Activated naive CD8-positive, alpha-beta T cell treated with anti-CD3 and anti-CD28 coated beads for 36 hours (primary cell): ENCODE measurements around the gene ZNF622. TPM values are rescaled to one million over a fixed set of nuclear protein-coding genes. Genes with fewer than 3 reads are reported as not detected.
"Not testable (repeated sequence)": the region's sequence is repeated elsewhere in the genome, so short reads cannot be mapped to it uniquely, and the experiment has no call there.

Experiments
- DNase-seq: peaks from one replicate; pipeline ENCODE4 v3.0.0; 2021
- H3K27ac Mint-ChIP-seq: one replicate; pipeline ENCODE4 v1.8.0; 2022; ENCODE audit warnings: mild to moderate bottlenecking, moderate library complexity, mixed read lengths
- H3K27me3 Mint-ChIP-seq: one replicate; pipeline ENCODE4 v1.8.0; 2022; ENCODE audit warnings: mild to moderate bottlenecking, mixed read lengths
- H3K36me3 Mint-ChIP-seq: one replicate; pipeline ENCODE4 v1.8.0; 2021; ENCODE audit warnings: mild to moderate bottlenecking, mixed read lengths
- H3K4me1 Mint-ChIP-seq: one replicate; pipeline ENCODE4 v1.8.0; 2021; ENCODE audit warnings: mixed read lengths
- H3K4me3 Mint-ChIP-seq: one replicate; pipeline ENCODE4 v1.8.0; 2022; ENCODE audit warnings: mild to moderate bottlenecking, moderate library complexity, mixed read lengths
- H3K9me3 Mint-ChIP-seq: one replicate; pipeline ENCODE4 v1.8.0; 2022; ENCODE audit warnings: mixed read lengths
- total RNA-seq, 2 experiments: library from RNA; stranded (reverse); gene quantifications; one replicate each; pipeline ENCODE4 v1.2.3, GENCODE V29; 2021

ZNF622 gene
- total RNA-seq, 2 experiments from 2014 or later: 47.5 to 48.2 TPM

DNA sequence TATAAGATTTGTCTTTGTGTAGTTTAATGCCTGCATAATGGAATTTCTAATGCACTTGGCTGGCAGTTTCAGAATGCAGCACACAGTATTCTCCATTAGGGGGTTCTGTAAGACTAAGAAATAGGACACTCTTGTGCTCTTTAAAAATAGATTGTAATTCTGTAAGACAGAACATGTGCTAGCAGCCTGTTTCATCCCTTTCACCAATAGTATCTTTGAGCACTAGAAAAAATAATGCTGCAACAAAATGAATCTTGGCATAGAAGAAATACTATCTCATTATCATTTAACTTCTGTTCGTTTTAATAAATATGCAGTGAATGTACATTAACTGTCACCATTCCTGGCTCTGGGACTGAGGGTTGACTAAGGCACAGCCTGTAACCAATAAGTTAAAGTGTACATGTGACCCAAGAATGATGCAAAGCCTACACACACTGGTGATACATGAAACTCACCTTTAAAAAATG, 23.8 kb upstream of the ZNF622 start:
- peaks cover 4% of the 10 kb centered on the region for H3K36me3 Mint-ChIP-seq
- peaks cover 3% of the 10 kb centered on the region for H3K9me3 Mint-ChIP-seq
- DNase-seq: no peak
- H3K27me3 Mint-ChIP-seq: no peaks in the 10 kb centered on the region
- H3K4me1 Mint-ChIP-seq: peaks cover 30% of the 10 kb centered on the region
- H3K27ac Mint-ChIP-seq: no peak overlapping the region
- no peak overlapping the region for H3K4me3 Mint-ChIP-seq

DNA sequence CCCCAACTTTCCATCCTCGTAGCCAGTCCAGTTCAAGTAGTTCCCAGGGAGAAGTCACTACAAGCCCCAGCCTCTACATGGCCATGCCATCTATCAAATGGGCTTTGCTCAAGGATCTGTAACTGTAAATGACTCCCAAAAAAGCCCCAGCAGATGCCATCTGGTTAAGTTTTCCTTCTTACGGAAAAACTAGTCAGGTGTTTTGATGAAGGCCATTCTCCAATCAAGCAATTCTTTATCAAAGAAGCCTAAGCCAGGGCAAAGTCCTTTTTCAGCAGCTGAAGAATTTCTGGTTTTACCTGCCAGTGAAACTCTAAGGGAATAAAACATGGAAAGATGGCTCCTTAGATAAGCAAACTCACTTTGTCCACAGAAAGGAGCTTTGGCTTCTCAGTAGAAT, 21.9 kb upstream of the ZNF622 start:
- Mint-ChIP-seq H3K27ac (no peak overlapping the region), H3K36me3 (peaks cover 2% of the 10 kb centered on the region)

GRCh38 chr5:16486711-16487111, 21.1 kb upstream of the ZNF622 start:
- no peak overlapping the region for H3K27ac Mint-ChIP-seq
- no peaks in the 10 kb centered on the region for H3K27me3 Mint-ChIP-seq
- H3K9me3 Mint-ChIP-seq: no peaks in the 10 kb centered on the region
- H3K4me3 Mint-ChIP-seq: no peak overlapping the region
- H3K36me3 Mint-ChIP-seq: peaks cover 2% of the 10 kb centered on the region
- no peak for DNase-seq
- peaks cover 27% of the 10 kb centered on the region for H3K4me1 Mint-ChIP-seq

More for the DNA sequence above, 21.9 kb upstream of the ZNF622 start:
- no peak for DNase-seq
- Mint-ChIP-seq H3K4me1 (peaks cover 31% of the 10 kb centered on the region), H3K9me3 (no peaks in the 10 kb centered on the region), H3K4me3 (no peak overlapping the region), H3K27me3 (no peaks in the 10 kb centered on the region)

DNA sequence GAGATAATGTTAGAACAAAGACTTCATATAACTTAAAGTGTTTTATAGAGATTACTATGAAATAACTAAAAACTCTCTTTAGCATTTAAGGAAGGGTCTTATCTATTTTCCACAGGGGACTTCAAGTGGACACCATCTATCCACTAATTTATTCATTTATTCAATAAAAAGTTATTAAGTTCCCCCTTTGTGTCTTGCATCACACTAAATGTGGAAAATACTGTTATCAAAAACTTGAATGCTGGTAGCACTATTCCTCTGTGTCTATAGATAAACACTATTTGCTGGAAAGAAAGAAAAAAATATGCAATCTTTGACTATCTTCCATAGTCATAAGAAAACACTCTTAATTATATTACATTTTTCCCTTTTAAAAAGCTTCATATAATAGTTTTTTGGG, 20.1 kb upstream of the ZNF622 start:
- DNase-seq: no peak
- H3K4me1 Mint-ChIP-seq: peaks cover 27% of the 10 kb centered on the region
- peaks cover 4% of the 10 kb centered on the region for H3K36me3 Mint-ChIP-seq
- H3K27ac Mint-ChIP-seq: no peak overlapping the region
- no peaks in the 10 kb centered on the region for H3K27me3 Mint-ChIP-seq
- no peak overlapping the region for H3K4me3 Mint-ChIP-seq
- H3K9me3 Mint-ChIP-seq: no peaks in the 10 kb centered on the region

- no peak for DNase-seq
- Mint-ChIP-seq H3K4me1 (peaks cover 23% of the 10 kb centered on the region), H3K27me3 (no peaks in the 10 kb centered on the region), H3K27ac (no peak overlapping the region), H3K36me3 (peaks cover 6% of the 10 kb centered on the region), H3K4me3 (no peak overlapping the region), H3K9me3 (no peaks in the 10 kb centered on the region)
These were observed 18.5 kb upstream of the ZNF622 start for GRCh38 chr5:16484081-16484480.

DNA sequence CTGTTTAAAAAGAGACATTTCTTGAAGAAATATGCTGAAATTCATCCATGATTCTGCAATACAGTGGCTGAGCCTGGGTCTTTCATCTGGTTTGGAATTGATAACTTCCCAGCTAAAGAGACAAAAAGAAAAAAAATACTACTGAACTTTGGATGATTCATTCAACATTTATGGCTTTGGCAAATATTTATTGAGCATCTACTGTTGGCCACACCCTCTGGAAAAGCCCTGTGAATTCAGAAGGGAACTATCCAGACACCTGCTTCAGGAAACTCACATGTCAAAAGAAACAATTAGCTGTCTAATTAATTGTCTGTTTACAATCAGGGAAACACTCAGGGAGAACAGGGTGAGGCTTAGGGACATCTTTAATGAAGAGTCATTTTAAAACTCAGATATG, 17.8 kb upstream of the ZNF622 start:
- Mint-ChIP-seq H3K27me3 (no peaks in the 10 kb centered on the region), H3K9me3 (no peaks in the 10 kb centered on the region), H3K36me3 (peaks cover 6% of the 10 kb centered on the region), H3K4me3 (no peak overlapping the region), H3K4me1 (peaks cover 23% of the 10 kb centered on the region), H3K27ac (no peak overlapping the region)
- DNase-seq: no peak

- no peak for DNase-seq
- peaks cover 6% of the 10 kb centered on the region for H3K36me3 Mint-ChIP-seq
- no peak overlapping the region for H3K4me3 Mint-ChIP-seq
- H3K27ac Mint-ChIP-seq: no peak overlapping the region
- H3K4me1 Mint-ChIP-seq: peaks cover 23% of the 10 kb centered on the region
- H3K9me3 Mint-ChIP-seq: no peaks in the 10 kb centered on the region
- no peaks in the 10 kb centered on the region for H3K27me3 Mint-ChIP-seq
These were observed 17.3 kb upstream of the ZNF622 start for GRCh38 chr5:16482891-16483290.

DNA sequence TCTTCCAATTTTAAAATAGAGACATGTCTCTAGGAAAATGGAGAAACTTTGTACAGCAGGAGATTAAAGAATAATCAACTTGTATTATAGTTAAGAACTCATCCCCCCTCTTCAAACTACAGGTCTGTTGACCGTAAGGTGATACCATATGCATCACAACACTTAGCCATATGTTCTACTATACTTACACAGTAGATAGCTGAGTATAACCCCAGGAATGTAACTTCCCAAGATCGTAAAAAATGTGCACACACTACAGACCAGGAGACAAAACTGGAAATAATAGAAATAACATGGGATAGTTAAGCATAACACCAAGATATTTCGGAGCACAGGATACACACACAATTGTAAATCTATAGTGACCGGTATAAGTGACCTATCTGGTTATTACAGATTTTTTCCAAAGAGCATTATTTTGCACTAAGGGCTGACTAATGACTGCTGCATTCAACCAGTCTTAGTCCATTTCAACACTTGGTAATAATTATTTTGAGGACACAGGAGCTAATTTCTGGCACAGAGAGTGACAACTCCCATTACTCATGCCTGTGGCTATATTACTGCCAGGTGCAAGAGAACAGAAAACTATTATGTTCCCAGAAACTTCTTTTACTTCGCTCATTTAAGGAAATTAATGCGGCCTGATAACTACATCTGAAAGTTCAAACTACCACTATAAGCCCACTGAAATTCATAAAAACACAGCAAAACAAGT, 15.4 kb upstream of the ZNF622 start:
- H3K4me3 Mint-ChIP-seq: no peak overlapping the region
- peaks cover 13% of the 10 kb centered on the region for H3K36me3 Mint-ChIP-seq
- H3K4me1 Mint-ChIP-seq: peaks cover 11% of the 10 kb centered on the region
- DNase-seq: no peak
- no peak overlapping the region for H3K27ac Mint-ChIP-seq
- H3K27me3 Mint-ChIP-seq: no peaks in the 10 kb centered on the region
- no peaks in the 10 kb centered on the region for H3K9me3 Mint-ChIP-seq

DNA sequence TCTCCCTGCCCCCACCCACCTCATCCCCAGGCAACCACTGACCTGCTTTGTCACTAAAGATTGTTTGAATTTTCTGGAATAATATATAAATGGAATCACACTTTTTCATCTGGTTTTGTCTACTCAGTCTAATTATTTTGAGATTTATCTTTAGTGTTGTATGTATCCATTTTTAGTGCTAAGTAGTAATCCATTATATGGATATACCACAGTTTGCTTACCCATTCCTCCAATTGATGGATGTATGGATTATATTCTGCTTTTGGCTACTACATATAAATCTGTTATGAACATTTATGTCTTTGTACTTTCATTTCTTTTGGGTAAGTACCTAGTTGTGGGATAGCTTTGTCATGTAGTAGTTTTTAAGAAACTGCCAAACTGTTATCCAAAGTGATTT, 14.5 kb upstream of the ZNF622 start:
- no peaks in the 10 kb centered on the region for H3K27me3 Mint-ChIP-seq
- DNase-seq: no peak
- H3K27ac Mint-ChIP-seq: no peak overlapping the region
- H3K4me1 Mint-ChIP-seq: peaks cover 11% of the 10 kb centered on the region
- H3K4me3 Mint-ChIP-seq: no peak overlapping the region
- H3K36me3 Mint-ChIP-seq: peaks cover 16% of the 10 kb centered on the region
- no peaks in the 10 kb centered on the region for H3K9me3 Mint-ChIP-seq

DNA sequence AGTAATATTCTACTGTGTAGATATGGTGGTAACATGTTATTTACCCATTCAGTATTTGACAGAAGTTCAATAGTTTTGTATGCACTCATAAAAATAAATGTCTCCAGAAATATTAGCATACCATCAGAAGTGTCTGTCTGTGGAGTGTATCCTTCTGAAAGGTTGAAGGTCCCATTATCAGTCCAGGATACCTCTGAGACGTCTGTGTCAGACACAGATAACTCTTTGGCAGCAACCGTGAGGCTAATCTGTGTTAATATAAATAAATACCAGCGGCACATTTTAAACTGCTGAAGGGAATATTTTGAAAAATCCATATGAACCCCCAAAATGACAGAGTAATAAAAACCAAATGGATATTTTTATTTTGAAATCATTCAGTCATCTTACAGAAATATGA, 11.9 kb upstream of the ZNF622 start:
- Mint-ChIP-seq H3K36me3 (peaks cover 20% of the 10 kb centered on the region), H3K4me1 (peaks cover 9% of the 10 kb centered on the region), H3K9me3 (no peaks in the 10 kb centered on the region), H3K27me3 (no peaks in the 10 kb centered on the region), H3K27ac (no peak overlapping the region), H3K4me3 (no peak overlapping the region)
- DNase-seq: no peak

GRCh38 chr5:16476417-16476816, 10.8 kb upstream of the ZNF622 start:
- peaks cover 20% of the 10 kb centered on the region for H3K36me3 Mint-ChIP-seq
- not testable (repeated sequence) for H3K4me3 Mint-ChIP-seq, H3K9me3 Mint-ChIP-seq, H3K27ac Mint-ChIP-seq, DNase-seq, H3K27me3 Mint-ChIP-seq
- peaks cover 16% of the 10 kb centered on the region for H3K4me1 Mint-ChIP-seq

DNA sequence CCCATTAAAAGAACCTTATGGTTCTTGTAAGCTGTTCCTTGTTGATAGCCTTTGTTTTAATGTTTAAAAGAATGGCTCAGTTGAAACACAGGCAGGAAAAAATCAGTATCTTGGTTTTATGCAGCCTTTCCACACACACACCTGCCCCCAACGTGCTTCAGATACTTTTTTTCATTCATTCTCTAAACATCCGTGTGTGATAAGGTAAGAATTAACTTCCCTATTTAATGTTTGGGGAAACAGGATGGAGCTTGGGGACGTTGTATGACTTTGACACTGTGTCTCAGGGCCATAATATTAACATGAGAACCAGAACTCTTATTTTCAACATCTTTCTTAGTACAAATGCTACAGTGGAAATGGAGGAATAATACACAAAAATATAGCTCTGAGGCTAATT, 5.8 kb upstream of the ZNF622 start:
- H3K4me1 Mint-ChIP-seq: peaks cover 45% of the 10 kb centered on the region
- peaks cover 17% of the 10 kb centered on the region for H3K36me3 Mint-ChIP-seq
- no peak for DNase-seq
- H3K9me3 Mint-ChIP-seq: no peaks in the 10 kb centered on the region
- H3K27ac Mint-ChIP-seq: no peak overlapping the region
- H3K27me3 Mint-ChIP-seq: no peaks in the 10 kb centered on the region
- no peak overlapping the region for H3K4me3 Mint-ChIP-seq

- Mint-ChIP-seq H3K27me3 (no peaks in the 10 kb centered on the region), H3K27ac (peak overlapping the region; percentile 93), H3K36me3 (peaks cover 38% of the 10 kb centered on the region), H3K9me3 (no peaks in the 10 kb centered on the region), H3K4me1 (peaks cover 54% of the 10 kb centered on the region), H3K4me3 (peak overlapping the region; percentile 97)
- DNase-seq: peak; percentile 5
These were observed 2.0 kb upstream of the ZNF622 start for GRCh38 chr5:16467363-16468219.

- peaks cover 48% of the 10 kb centered on the region for H3K36me3 Mint-ChIP-seq
- H3K27me3 Mint-ChIP-seq: no peaks in the 10 kb centered on the region
- H3K4me1 Mint-ChIP-seq: peaks cover 65% of the 10 kb centered on the region
- H3K4me3 Mint-ChIP-seq: peak overlapping the region; percentile 97
- H3K9me3 Mint-ChIP-seq: no peaks in the 10 kb centered on the region
- no peak for DNase-seq
- H3K27ac Mint-ChIP-seq: peak overlapping the region; percentile 93
These were observed 696 bp downstream of the ZNF622 start for GRCh38 chr5:16464664-16465543.

- Mint-ChIP-seq H3K36me3 (peaks cover 47% of the 10 kb centered on the region), H3K27me3 (no peaks in the 10 kb centered on the region), H3K4me1 (peaks cover 68% of the 10 kb centered on the region), H3K4me3 (peak overlapping the region; percentile 97), H3K9me3 (no peaks in the 10 kb centered on the region), H3K27ac (peak overlapping the region; percentile 93)
- DNase-seq: no peak
These were observed 1.4 kb downstream of the ZNF622 start for GRCh38 chr5:16464231-16464630.
